Fibroblast of the aortic adventitia (primary cell): Measurements from ENCODE around the gene CCDC124. TPM values are rescaled to one million over a fixed set of nuclear protein-coding genes. Genes with fewer than 3 reads are reported as not detected.
A peak's percentile ranks its signal among the peaks of the same experiment; 100 is the strongest.

ENCODE experiments used
- DNase-seq: peaks from one replicate; pipeline ENCODE4 v3.0.0-alpha.2; 2010; ENCODE audit warnings: low read depth
- H3K4me3 ChIP-seq: 2 replicates; pipeline ENCODE4 v1.5.1; 2011; ENCODE audit warnings: low read depth, mild to moderate bottlenecking, control low read depth, low read length, moderate library complexity
- CTCF ChIP-seq: IDR thresholded peaks from 2 replicates; pipeline ENCODE4 v1.5.1; 2011; ENCODE audit warnings: mild to moderate bottlenecking, low read length, control low read depth, inconsistent platforms; ENCODE audit not compliant: insufficient read depth
- total RNA-seq: library from RNA; depleted of rRNA; stranded (reverse); fragments of >200 nt; gene quantifications from 2 replicates; pipeline ENCODE4 v1.2.3, GENCODE V29; 2012; ENCODE audit warnings: low replicate concordance

The CCDC124 gene
- total RNA-seq, 1 donor, result 24.9 TPM

DNA sequence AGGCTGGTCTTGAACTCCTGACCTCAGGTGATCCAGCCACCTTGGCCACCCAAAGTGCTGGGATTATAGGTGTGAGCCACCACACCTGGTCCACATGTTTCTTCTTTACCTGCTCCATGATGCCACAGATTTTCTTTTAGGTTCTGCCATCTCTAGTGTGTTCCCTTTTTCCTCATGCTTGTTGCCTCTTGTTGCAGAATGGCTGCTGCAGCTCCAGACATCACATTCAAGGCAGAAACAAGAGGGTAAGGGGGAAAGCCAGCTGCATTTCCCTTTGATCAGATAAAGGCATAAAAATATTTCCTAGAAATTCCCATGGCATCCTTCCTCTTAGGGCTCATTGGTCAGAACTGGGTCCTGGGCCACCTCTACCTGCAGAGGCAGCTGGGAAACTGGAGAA, 12.3 kb upstream of the CCDC124 start:
- DNase-seq, result no peak
- H3K4me3 ChIP-seq, result no peak overlapping the region
- no peak for TF ChIP-seq CTCF

GRCh38 chr19:17922138-17922537, 10.7 kb upstream of the CCDC124 start:
- no peak for DNase-seq
- no peak overlapping the region for H3K4me3 ChIP-seq
- no peak for TF ChIP-seq CTCF

- TF ChIP-seq CTCF, result no peak
- H3K4me3 ChIP-seq, result no peak overlapping the region
- no peak for DNase-seq
These were observed 6.8 kb upstream of the CCDC124 start for GRCh38 chr19:17926044-17926443.

DNA sequence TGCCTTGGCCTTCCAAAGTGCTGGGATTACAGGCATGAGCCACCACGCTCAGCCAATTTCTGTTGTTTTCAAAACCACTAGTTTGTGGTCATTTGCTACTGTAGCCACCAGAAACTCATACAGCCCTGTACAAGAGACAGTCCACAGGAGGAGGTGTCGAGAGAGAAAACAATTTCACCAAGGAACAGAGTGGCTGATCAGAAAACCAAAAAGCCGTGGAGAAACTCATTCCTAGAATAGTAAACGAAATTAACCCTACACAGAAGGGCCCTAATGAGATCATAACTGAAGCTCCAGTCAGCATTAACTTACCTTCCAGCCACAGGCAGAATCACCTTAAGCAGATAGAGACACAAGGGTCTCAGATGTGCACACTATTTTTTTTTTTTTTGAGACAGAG, 3.8 kb upstream of the CCDC124 start:
- H3K4me3 ChIP-seq, result no peak overlapping the region
- no peak for TF ChIP-seq CTCF
- no peak for DNase-seq

- TF ChIP-seq CTCF, result no peak
- peak overlapping the region; percentile 22 for H3K4me3 ChIP-seq
- no peak for DNase-seq
These were observed 1.2 kb upstream of the CCDC124 start for GRCh38 chr19:17931532-17932191.

- peak; percentile 23 for DNase-seq
- peak overlapping the region; percentile 93 for H3K4me3 ChIP-seq
- no peak for TF ChIP-seq CTCF
These were observed 757 bp downstream of the CCDC124 start for GRCh38 chr19:17933414-17934129.
